ENCODE measurements around the gene DMTF1. TPM values are rescaled to one million over a fixed set of nuclear protein-coding genes. Genes with fewer than 3 reads are reported as not detected.
"Not testable (repeated sequence)": the region's sequence is repeated elsewhere in the genome, so short reads cannot be mapped to it uniquely, and the experiment has no call there.

The DMTF1 gene
- total and polyA plus RNA-seq, 10 of the 15 experiments (the other 5 are each of a cell fraction or from before 2014, with no cell fraction given) = 24.3 to 191 (median 72.0) TPM

DNA sequence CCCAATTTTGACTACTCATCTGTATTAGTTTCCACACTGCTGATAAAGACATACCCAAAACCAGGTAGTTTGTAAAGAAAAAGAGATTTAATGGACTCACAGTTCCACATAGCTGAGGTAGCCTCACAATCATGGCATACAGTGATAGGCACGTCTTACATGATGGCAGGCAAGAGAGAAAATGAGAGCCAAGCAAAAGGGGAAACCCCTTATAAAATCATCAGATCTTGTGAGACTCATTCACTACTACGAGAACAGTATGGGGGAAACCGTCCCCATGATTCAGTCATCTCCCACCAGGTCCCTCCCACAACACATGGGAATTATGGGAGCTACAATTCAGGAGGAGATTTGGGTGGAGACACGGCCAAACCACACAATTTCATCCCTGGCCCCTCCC, 51.7 kb downstream of the DMTF1 start:
- BruUV-seq (replicated peaks); intact Hi-C loops (cut with micrococcal nuclease; ENCODE audit: unreplicated experiment); H3K4me1 ChIP-seq (ENCODE audit: control insufficient read depth, insufficient read depth, low read length); DNase-seq (ENCODE audit: low read depth, low spot score); H3K4me3 ChIP-seq; H3K27ac ChIP-seq (ENCODE audit: control insufficient read depth, insufficient read depth); FAIRE-seq; in situ Hi-C loops (cut with MboI); H3K4me2 ChIP-seq (ENCODE audit: control insufficient read depth, insufficient read depth); H3K9ac ChIP-seq (ENCODE audit: control insufficient read depth, insufficient read depth, low read length); H4K20me1 ChIP-seq (ENCODE audit: control insufficient read depth, insufficient read depth); ATAC-seq; H3K27me3 ChIP-seq (replicated peaks in 1 of 2; ENCODE audit: control insufficient read depth in 2 of 2, insufficient read depth in 2 of 2, low read length in 1 of 2); H2AFZ ChIP-seq (ENCODE audit: control insufficient read depth, low read depth, low read length): not testable (repeated sequence)
- peaks cover 10 to 28% of the 10 kb centered on the region in 2 experiments for H3K36me3 ChIP-seq (ENCODE audit: control insufficient read depth in 2 of 2, insufficient read depth in 2 of 2, low read length in 1 of 2)
- H3K9me3 ChIP-seq (replicated peaks; ENCODE audit: control insufficient read depth, insufficient read depth, low read length) = peaks cover 38% of the 10 kb centered on the region
- peaks cover 94% of the 10 kb centered on the region for H3K79me2 ChIP-seq (ENCODE audit: control insufficient read depth, insufficient read depth, low read length)
- ChIA-PET POLR2A (interaction anchor here (2.0 kb wide), 1 partner anchor 9 kb away, joined by 11 read pairs; no protein-coding TSS in a partner anchor), SMC1A (ENCODE audit: uncharacterized antibody, unreplicated experiment) (interaction anchor here (1.1 to 4.1 kb wide), 3 partner anchors 9 to 19 kb away, joined by 3 to 47 read pairs (median 10); no protein-coding TSS in a partner anchor), CTCF (interaction anchor here (0.5 to 1.4 kb wide), 3 partner anchors 9 to 276 kb away, joined by 3 to 4 read pairs (median 3); no protein-coding TSS in a partner anchor), RAD21 (ENCODE audit: unreplicated experiment) (interaction anchor here (2.1 kb wide), 1 partner anchor 13 kb away, joined by 6 read pairs; no protein-coding TSS in a partner anchor)
- 60% methylated on average over 4 of the region's 4 CpGs for WGBS (ENCODE audit: insufficient coverage, insufficient replicate concordance, low lambda C conversion rate, missing lambda C conversion rate)

DNA sequence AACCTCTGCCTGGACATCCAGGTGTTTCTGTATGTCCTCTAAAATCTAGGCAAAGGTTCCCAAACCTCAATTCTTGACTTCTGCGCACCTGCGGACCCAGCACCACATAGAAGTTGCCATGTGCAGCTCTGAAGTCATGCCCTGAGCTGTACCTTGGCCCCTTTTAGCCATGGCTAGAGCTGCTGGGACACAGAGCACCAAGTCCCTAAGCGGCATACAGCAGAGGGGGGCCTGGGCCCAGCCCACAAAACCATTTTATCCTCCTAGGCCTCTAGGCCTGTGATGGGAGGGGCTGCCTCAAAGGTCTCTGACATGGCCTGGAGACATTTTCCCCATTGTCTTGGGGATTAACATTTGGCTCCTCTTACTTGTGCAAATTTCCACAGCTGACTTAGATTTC, 52.7 kb downstream of the DMTF1 start:
- no peaks in the 10 kb centered on the region for H3K27me3 ChIP-seq (replicated peaks in 1 of 2; ENCODE audit: control insufficient read depth in 2 of 2, insufficient read depth in 2 of 2, low read length in 1 of 2)
- no peak overlapping the region for H2AFZ ChIP-seq (ENCODE audit: control insufficient read depth, low read depth, low read length)
- ChIA-PET POLR2A (no interaction called here), SMC1A (ENCODE audit: uncharacterized antibody, unreplicated experiment) (interaction anchor here (4.1 kb wide), 1 partner anchor 8 kb away, joined by 47 read pairs; no protein-coding TSS in a partner anchor), RAD21 (ENCODE audit: unreplicated experiment) (no interaction called here), CTCF (interaction anchor here (1.0 kb wide), 1 partner anchor 7 kb away, joined by 3 read pairs; no protein-coding TSS in a partner anchor)
- 75% methylated on average over 3 of the region's 3 CpGs for WGBS (ENCODE audit: insufficient coverage, insufficient replicate concordance, low lambda C conversion rate, missing lambda C conversion rate)
- peaks cover 94% of the 10 kb centered on the region for H3K79me2 ChIP-seq (ENCODE audit: control insufficient read depth, insufficient read depth, low read length)
- H3K4me3 ChIP-seq = no peak overlapping the region
- H3K36me3 ChIP-seq (ENCODE audit: control insufficient read depth in 2 of 2, insufficient read depth in 2 of 2, low read length in 1 of 2) = peaks cover 10 to 28% of the 10 kb centered on the region in 2 experiments
- H3K27ac ChIP-seq (ENCODE audit: control insufficient read depth, insufficient read depth) = no peak overlapping the region
- in situ Hi-C loops (cut with MboI) = no loop called here
- no peak overlapping the region for H3K9ac ChIP-seq (ENCODE audit: control insufficient read depth, insufficient read depth, low read length)
- no peak for DNase-seq (ENCODE audit: low read depth, low spot score)
- H4K20me1 ChIP-seq (ENCODE audit: control insufficient read depth, insufficient read depth) = peaks cover 4% of the 10 kb centered on the region; the same call in 1 of the 2 replicates
- ATAC-seq = no peak
- intact Hi-C loops (cut with micrococcal nuclease; ENCODE audit: unreplicated experiment) = no loop called here
- H3K4me2 ChIP-seq (ENCODE audit: control insufficient read depth, insufficient read depth) = no peak overlapping the region
- peaks cover 8% of the 10 kb centered on the region for H3K4me1 ChIP-seq (ENCODE audit: control insufficient read depth, insufficient read depth, low read length)
- FAIRE-seq = no peak
- no TSS peak for BruUV-seq (replicated peaks)
- H3K9me3 ChIP-seq (replicated peaks; ENCODE audit: control insufficient read depth, insufficient read depth, low read length) = peaks cover 38% of the 10 kb centered on the region
- TF ChIP-seq, protein P1, sequence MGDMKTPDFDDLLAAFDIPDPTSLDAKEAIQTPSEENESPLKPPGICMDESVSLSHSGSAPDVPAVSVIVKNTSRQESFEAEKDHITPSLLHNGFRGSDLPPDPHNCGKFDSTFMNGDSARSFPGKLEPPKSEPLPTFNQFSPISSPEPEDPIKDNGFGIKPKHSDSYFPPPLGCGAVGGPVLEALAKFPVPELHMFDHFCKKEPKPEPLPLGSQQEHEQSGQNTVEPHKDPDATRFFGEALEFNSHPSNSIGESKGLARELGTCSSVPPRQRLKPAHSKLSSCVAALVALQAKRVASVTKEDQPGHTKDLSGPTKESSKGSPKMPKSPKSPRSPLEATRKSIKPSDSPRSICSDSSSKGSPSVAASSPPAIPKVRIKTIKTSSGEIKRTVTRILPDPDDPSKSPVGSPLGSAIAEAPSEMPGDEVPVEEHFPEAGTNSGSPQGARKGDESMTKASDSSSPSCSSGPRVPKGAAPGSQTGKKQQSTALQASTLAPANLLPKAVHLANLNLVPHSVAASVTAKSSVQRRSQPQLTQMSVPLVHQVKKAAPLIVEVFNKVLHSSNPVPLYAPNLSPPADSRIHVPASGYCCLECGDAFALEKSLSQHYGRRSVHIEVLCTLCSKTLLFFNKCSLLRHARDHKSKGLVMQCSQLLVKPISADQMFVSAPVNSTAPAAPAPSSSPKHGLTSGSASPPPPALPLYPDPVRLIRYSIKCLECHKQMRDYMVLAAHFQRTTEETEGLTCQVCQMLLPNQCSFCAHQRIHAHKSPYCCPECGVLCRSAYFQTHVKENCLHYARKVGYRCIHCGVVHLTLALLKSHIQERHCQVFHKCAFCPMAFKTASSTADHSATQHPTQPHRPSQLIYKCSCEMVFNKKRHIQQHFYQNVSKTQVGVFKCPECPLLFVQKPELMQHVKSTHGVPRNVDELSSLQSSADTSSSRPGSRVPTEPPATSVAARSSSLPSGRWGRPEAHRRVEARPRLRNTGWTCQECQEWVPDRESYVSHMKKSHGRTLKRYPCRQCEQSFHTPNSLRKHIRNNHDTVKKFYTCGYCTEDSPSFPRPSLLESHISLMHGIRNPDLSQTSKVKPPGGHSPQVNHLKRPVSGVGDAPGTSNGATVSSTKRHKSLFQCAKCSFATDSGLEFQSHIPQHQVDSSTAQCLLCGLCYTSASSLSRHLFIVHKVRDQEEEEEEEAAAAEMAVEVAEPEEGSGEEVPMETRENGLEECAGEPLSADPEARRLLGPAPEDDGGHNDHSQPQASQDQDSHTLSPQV (IDR thresholded peaks at IDR 0.05) = no peak
- TF ChIP-seq, protein P2, sequence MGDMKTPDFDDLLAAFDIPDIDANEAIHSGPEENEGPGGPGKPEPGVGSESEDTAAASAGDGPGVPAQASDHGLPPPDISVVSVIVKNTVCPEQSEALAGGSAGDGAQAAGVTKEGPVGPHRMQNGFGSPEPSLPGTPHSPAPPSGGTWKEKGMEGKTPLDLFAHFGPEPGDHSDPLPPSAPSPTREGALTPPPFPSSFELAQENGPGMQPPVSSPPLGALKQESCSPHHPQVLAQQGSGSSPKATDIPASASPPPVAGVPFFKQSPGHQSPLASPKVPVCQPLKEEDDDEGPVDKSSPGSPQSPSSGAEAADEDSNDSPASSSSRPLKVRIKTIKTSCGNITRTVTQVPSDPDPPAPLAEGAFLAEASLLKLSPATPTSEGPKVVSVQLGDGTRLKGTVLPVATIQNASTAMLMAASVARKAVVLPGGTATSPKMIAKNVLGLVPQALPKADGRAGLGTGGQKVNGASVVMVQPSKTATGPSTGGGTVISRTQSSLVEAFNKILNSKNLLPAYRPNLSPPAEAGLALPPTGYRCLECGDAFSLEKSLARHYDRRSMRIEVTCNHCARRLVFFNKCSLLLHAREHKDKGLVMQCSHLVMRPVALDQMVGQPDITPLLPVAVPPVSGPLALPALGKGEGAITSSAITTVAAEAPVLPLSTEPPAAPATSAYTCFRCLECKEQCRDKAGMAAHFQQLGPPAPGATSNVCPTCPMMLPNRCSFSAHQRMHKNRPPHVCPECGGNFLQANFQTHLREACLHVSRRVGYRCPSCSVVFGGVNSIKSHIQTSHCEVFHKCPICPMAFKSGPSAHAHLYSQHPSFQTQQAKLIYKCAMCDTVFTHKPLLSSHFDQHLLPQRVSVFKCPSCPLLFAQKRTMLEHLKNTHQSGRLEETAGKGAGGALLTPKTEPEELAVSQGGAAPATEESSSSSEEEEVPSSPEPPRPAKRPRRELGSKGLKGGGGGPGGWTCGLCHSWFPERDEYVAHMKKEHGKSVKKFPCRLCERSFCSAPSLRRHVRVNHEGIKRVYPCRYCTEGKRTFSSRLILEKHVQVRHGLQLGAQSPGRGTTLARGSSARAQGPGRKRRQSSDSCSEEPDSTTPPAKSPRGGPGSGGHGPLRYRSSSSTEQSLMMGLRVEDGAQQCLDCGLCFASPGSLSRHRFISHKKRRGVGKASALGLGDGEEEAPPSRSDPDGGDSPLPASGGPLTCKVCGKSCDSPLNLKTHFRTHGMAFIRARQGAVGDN (IDR thresholded peaks at IDR 0.05) = no peak
- TF ChIP-seq, protein P3, sequence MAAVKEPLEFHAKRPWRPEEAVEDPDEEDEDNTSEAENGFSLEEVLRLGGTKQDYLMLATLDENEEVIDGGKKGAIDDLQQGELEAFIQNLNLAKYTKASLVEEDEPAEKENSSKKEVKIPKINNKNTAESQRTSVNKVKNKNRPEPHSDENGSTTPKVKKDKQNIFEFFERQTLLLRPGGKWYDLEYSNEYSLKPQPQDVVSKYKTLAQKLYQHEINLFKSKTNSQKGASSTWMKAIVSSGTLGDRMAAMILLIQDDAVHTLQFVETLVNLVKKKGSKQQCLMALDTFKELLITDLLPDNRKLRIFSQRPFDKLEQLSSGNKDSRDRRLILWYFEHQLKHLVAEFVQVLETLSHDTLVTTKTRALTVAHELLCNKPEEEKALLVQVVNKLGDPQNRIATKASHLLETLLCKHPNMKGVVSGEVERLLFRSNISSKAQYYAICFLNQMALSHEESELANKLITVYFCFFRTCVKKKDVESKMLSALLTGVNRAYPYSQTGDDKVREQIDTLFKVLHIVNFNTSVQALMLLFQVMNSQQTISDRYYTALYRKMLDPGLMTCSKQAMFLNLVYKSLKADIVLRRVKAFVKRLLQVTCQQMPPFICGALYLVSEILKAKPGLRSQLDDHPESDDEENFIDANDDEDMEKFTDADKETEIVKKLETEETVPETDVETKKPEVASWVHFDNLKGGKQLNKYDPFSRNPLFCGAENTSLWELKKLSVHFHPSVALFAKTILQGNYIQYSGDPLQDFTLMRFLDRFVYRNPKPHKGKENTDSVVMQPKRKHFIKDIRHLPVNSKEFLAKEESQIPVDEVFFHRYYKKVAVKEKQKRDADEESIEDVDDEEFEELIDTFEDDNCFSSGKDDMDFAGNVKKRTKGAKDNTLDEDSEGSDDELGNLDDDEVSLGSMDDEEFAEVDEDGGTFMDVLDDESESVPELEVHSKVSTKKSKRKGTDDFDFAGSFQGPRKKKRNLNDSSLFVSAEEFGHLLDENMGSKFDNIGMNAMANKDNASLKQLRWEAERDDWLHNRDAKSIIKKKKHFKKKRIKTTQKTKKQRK (IDR thresholded peaks at IDR 0.05; ENCODE audit: low read depth, low read length) = peak; percentile 49; the same call in 1 of the 2 replicates

All from GM12878 (cell line).